ENCODE measurements around the gene RNF208. TPM values are rescaled to one million over a fixed set of nuclear protein-coding genes. Genes with fewer than 3 reads are reported as not detected.

RNF208 gene
- total and polyA plus RNA-seq, 9 of the 15 experiments (the other 6 are each of a cell fraction or from before 2014, with no cell fraction given): 0.15 to 6.9 (median 0.50) TPM; not detected in 2

GRCh38 chr9:137240318-137240840 lies 18.3 kb upstream of the RNF208 start (continued):
- TF ChIP-seq ZNF76 (CRISPR knock-in tag; IDR thresholded peaks at IDR 0.05; ENCODE audit: borderline replicate concordance) (0 out of 2 replicates have a peak, but pooled peaks have one; percentile 80), MYC (IDR thresholded peaks at IDR 0.05; ENCODE audit: low read depth, low read length) (peak; percentile 95), MYC (CRISPR knock-in tag; IDR thresholded peaks at IDR 0.05; ENCODE audit: borderline replicate concordance, low read depth) (peak; percentile 74; the same call in 1 of the 2 replicates), MTF1 (CRISPR knock-in tag; IDR thresholded peaks at IDR 0.05; ENCODE audit: borderline replicate concordance) (no peak), PTRF (tag; IDR thresholded peaks at IDR 0.05) (no peak), CHD7 (IDR thresholded peaks at IDR 0.05; ENCODE audit: low read depth, low read length) (no peak), HMG20A (CRISPR knock-in tag; conservative IDR thresholded peaks at IDR 0.05) (no peak), ESRRA (IDR thresholded peaks at IDR 0.05; ENCODE audit: borderline replicate concordance, low read depth) (peak; percentile 67; the same call in 1 of the 2 replicates), SETDB1 (IDR thresholded peaks at IDR 0.05; ENCODE audit: low read length) (no peak), MAFG (tag; conservative IDR thresholded peaks at IDR 0.05) (no peak), ETV6 (IDR thresholded peaks at IDR 0.05; ENCODE audit: borderline replicate concordance in 1 of 2, low read depth in 2 of 2, low read length in 1 of 2) (no peak), ETV6 (CRISPR knock-in tag; IDR thresholded peaks at IDR 0.05; ENCODE audit: borderline replicate concordance) (no peak), THRA (IDR thresholded peaks at IDR 0.05) (no peak), ZNF184 (CRISPR knock-in tag; IDR thresholded peaks at IDR 0.05) (no peak), NFRKB (IDR thresholded peaks at IDR 0.05; ENCODE audit: low read depth) (no peak; the same call in 1 of the 2 replicates), ZNF41 (CRISPR knock-in tag; conservative IDR thresholded peaks at IDR 0.05) (0 out of 2 replicates have a peak, but pooled peaks have one; percentile 21), SMAD3 (CRISPR knock-in tag; conservative IDR thresholded peaks at IDR 0.05) (0 out of 2 replicates have a peak, but pooled peaks have one; percentile 33)

All from K562 (cell line).